K562 (cell line): ENCODE measurements around the gene GGA3. TPM values are rescaled to one million over a fixed set of nuclear protein-coding genes. Genes with fewer than 3 reads are reported as not detected.

Experiments used
- ATAC-seq: fragments of 200-7000 bp; cut with Tn5 transposase; 3 replicates; pipeline ENCODE4 v1.9.1; 2020; ENCODE audit warnings: moderate library complexity
- BruUV-seq: library from RNA; stranded (reverse); fragments of 400-500 nt; replicated peaks from 2 replicates; lab custom pipeline; 2021; lab: Mats Ljungman, UMichigan
- CTCF ChIA-PET: fragments of 300-600 bp; formaldehyde crosslinking; extraction: SDS; loops from one replicate; lab custom pipeline; 2021; ENCODE audit warnings: low intra/inter-chr PET ratio; lab: Yijun Ruan, JAX
- POLR2A ChIA-PET: fragments of 300-600, 350-650 bp; sonication (Branson Sonifier 250); formaldehyde crosslinking; extraction: SDS; loops from one replicate; lab custom pipeline; 2021; ENCODE audit warnings: antibody characterized with exemption, inconsistent platforms; lab: Yijun Ruan, JAX
- DNase-seq, 4 experiments: peaks; one replicate each; pipeline versions ENCODE4 v3.0.0 to v3.0.0-alpha.2; 2011 to 2018; ENCODE audit warnings: low spot score in 3 of 4, mixed read lengths in 3 of 4; ENCODE audit errors: extremely low read depth in 1 of 4
- FAIRE-seq: peaks from 2 replicates; lab custom pipeline; 2011; peaks lifted over from hg19 to GRCh38; lab: Jason Lieb, UNC
- H2AFZ ChIP-seq: 2 replicates; pipeline ENCODE4 v1.6.0; 2011; ENCODE audit warnings: low read depth, low read length, control low read depth, inconsistent platforms
- H3K27ac ChIP-seq: fragments of 200-600 bp; 3 replicates; pipeline ENCODE4 v1.8.0; 2011; ENCODE audit warnings: low read depth, mild to moderate bottlenecking, control low read depth, inconsistent platforms, low read length, moderate library complexity, mixed read lengths; ENCODE audit errors: extremely low read depth
- H3K27me3 ChIP-seq, 2 experiments: fragments of 300-600 bp in 1 of 2; 2 replicates in 1 of 2; 3 replicates in 1 of 2; pipeline versions ENCODE4 v1.6.0 to v1.8.0; 2011; ENCODE audit warnings: inconsistent platforms in 2 of 2, low read length in 2 of 2, mild to moderate bottlenecking in 1 of 2, mixed read lengths in 1 of 2, moderate library complexity in 1 of 2; ENCODE audit not compliant: control insufficient read depth in 2 of 2, insufficient read depth in 2 of 2
- H3K36me3 ChIP-seq: fragments of 300-600 bp; 3 replicates; pipeline ENCODE4 v1.8.0; 2011; ENCODE audit warnings: mild to moderate bottlenecking, low read length, inconsistent platforms; ENCODE audit not compliant: control insufficient read depth, insufficient read depth
- H3K4me1 ChIP-seq, 2 experiments: fragments of 200-600 bp in 1 of 2; replicated peaks in 1 of 2; 2 replicates in 1 of 2; 3 replicates in 1 of 2; pipeline versions ENCODE4 v1.5.1 to v1.8.0; 2011; ENCODE audit warnings: inconsistent platforms in 2 of 2, low read length in 2 of 2, mild to moderate bottlenecking in 1 of 2, mixed read lengths in 1 of 2, moderate library complexity in 1 of 2; ENCODE audit not compliant: control insufficient read depth in 2 of 2, insufficient read depth in 2 of 2
- H3K4me2 ChIP-seq: 2 replicates; pipeline ENCODE4 v1.6.1; 2011; ENCODE audit warnings: low read length, control low read depth, inconsistent platforms, mixed read lengths; ENCODE audit not compliant: insufficient read depth
- H3K4me3 ChIP-seq: fragments of 200-600 bp; sonication (generic), shearing (Covaris generic); 2 replicates; pipeline ENCODE4 v1.5.1; 2016; ENCODE audit warnings: control low read depth, inconsistent platforms
- H3K79me2 ChIP-seq: fragments of 200-600 bp; 3 replicates; pipeline ENCODE4 v1.8.0; 2011; ENCODE audit warnings: low read length, inconsistent platforms; ENCODE audit not compliant: control insufficient read depth, insufficient read depth
- H3K9ac ChIP-seq, 2 experiments: 2 replicates each; pipeline versions ENCODE4 v1.6.0 to v1.6.1; 2011; ENCODE audit warnings: low read depth in 2 of 2, low read length in 2 of 2, control low read depth in 1 of 2, inconsistent platforms in 1 of 2, mild to moderate bottlenecking in 1 of 2, mixed read lengths in 1 of 2; ENCODE audit not compliant: insufficient read depth in 1 of 2
- H3K9me1 ChIP-seq: one replicate; pipeline ENCODE4 v1.6.0; 2011; ENCODE audit warnings: inconsistent platforms, mild to moderate bottlenecking, low read length, moderate library complexity; ENCODE audit not compliant: control insufficient read depth, insufficient read depth
- H3K9me3 ChIP-seq: replicated peaks from 2 replicates; pipeline ENCODE4 v1.5.1; 2011; ENCODE audit warnings: low read depth, low read length, inconsistent platforms; ENCODE audit not compliant: control insufficient read depth, insufficient read depth
- H4K20me1 ChIP-seq: replicated peaks from 2 replicates; pipeline ENCODE4 v1.6.1; 2011; ENCODE audit warnings: low read length, inconsistent platforms, mixed read lengths; ENCODE audit not compliant: control insufficient read depth, insufficient read depth
- E2F3 ChIP-seq: fragments of 250-450 bp; sonication (Bioruptor Pico); IDR thresholded peaks from 2 replicates; pipeline ENCODE4 v1.4.0; 2020; ENCODE audit warnings: mild to moderate bottlenecking
- ETV1 ChIP-seq: fragments of 450-650 bp; conservative IDR thresholded peaks from 2 replicates; pipeline ENCODE4 v1.6.1; 2016; ENCODE audit warnings: missing genetic modification characterization, control low read depth, low read depth, missing compliant biosample characterization
- PML ChIP-seq: IDR thresholded peaks from 2 replicates; pipeline ENCODE4 v1.6.1; 2012; ENCODE audit warnings: low read length, inconsistent platforms
- RBM25 ChIP-seq: fragments of 200-400 bp; formaldehyde crosslinking; IDR thresholded peaks from 2 replicates; pipeline ENCODE4 v1.6.1; 2018; ENCODE audit warnings: low read length, low read depth, moderate library complexity; ENCODE audit not compliant: severe bottlenecking
- RUNX1 ChIP-seq: sonication (generic); IDR thresholded peaks from 2 replicates; pipeline ENCODE4 v1.6.1; 2016; ENCODE audit warnings: antibody characterized with exemption, low read depth
- ZFP30 ChIP-seq: fragments of 250-450 bp; sonication (Bioruptor Pico); IDR thresholded peaks from 2 replicates; pipeline ENCODE4 v1.8.0; 2022; ENCODE audit warnings: moderate library complexity, mild to moderate bottlenecking, inconsistent platforms, borderline replicate concordance
- ZNF263 ChIP-seq: sonication (generic); formaldehyde crosslinking; IDR thresholded peaks from 2 replicates; pipeline ENCODE4 v1.8.0; 2022; ENCODE audit warnings: mild to moderate bottlenecking, missing genetic modification reagents, borderline replicate concordance
- whole genome bisulfite sequencing: fragments of 100-300 bp; shearing (Covaris generic); methylation state at CpG from one replicate; pipeline ENCODE4 v1.1.6; 2016; ENCODE audit warnings: low coverage, mixed read lengths; ENCODE audit not compliant: insufficient coverage; ENCODE audit errors: missing lambda C conversion rate; 5-methylcytosine and 5-hydroxymethylcytosine counted together
- in situ Hi-C: fragments of 300-500 bp; cut with MboI; formaldehyde crosslinking; loops from 4 replicates; pipeline ENCODE4 v1.15.0; 2018; ENCODE audit warnings: inconsistent platforms, mixed read lengths
- intact Hi-C: fragments of 100-400 bp; cut with micrococcal nuclease; formaldehyde crosslinking; loops from 2 replicates; pipeline ENCODE4 v1.14.2; 2022
- polyA plus RNA-seq, 8 experiments: library from polyadenylated mRNA; depleted of rRNA in 4 of 8; stranded (reverse) in 5 of 8; unstranded in 3 of 8; fragments of >200 nt; fragmentation: Nextera tagmentation in 2 of 8; fragmentation: Illumina TruSeq in 1 of 8; extraction: Ambion mirVana in 2 of 8; extraction: Trizol in 1 of 8; gene quantifications; 2 replicates each; pipeline versions ENCODE4 v1.2.1 to v1.2.3, GENCODE V29; 2011 to 2014; ENCODE audit warnings: inconsistent platforms in 1 of 8, missing spikeins in 1 of 8
- total RNA-seq, 7 experiments: library from RNA; depleted of rRNA in 6 of 7; stranded (reverse); fragments of >200 nt in 6 of 7; fragmentation: Illumina TruSeq in 2 of 7; extraction: Trizol in 2 of 7; gene quantifications; 2 replicates each; pipeline versions ENCODE4 v1.2.1 to v1.2.3, GENCODE V29; 2011 to 2021; ENCODE audit warnings: low replicate concordance in 1 of 7
- TF ChIP-seq, protein P1 (sequence below): sonication (generic); formaldehyde crosslinking; IDR thresholded peaks from 2 replicates; pipeline ENCODE4 v1.8.0; 2023; ENCODE audit warnings: missing genetic modification reagents, mild to moderate bottlenecking, borderline replicate concordance

The GGA3 gene
- total and polyA plus RNA-seq, 9 of the 15 experiments (the other 6 are each of a cell fraction or from before 2014, with no cell fraction given): 5.7 to 64.9 (median 25.4) TPM

DNA sequence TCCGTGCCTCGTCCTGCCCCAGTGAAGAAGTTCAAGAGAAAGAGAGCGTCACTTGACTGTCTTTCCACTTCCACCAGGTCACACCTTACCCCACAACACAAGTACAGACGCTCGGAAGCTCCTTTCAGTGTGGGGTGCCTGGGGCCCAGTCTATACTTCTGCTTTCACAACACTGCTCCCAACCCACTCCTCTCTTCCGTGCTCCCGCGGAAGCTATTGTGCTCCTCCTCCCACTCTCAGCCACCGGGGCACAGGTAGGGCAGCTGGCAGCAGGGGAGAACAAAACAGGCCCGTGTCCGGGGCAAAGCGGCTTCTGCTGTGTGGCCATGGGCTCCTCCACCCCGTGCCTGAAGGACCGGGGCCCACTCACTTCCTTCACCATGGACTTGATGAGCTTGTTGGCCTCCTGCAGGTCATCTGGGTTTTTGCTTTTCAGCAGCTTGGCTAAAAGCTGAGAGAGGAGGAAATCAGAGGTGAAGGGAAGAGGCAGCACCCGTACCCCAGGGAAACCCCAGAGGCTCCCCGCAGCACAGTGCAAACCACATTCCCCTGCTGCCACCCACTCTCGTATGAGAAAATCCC, 18.9 kb downstream of the GGA3 start:
- Histone ChIP-seq H3K9ac (no peak overlapping the region), H3K27me3 (no peaks in the 10 kb centered on the region), H3K36me3 (peaks cover 93% of the 10 kb centered on the region), H3K4me1 (peaks cover 19 to 46% of the 10 kb centered on the region in 2 experiments), H3K9me3 (no peaks in the 10 kb centered on the region), H4K20me1 (peaks cover 27% of the 10 kb centered on the region), H3K27ac (no peak overlapping the region), H2AFZ (no peak overlapping the region), H3K9me1 (no peaks in the 10 kb centered on the region), H3K4me2 (no peak overlapping the region), H3K4me3 (no peak overlapping the region), H3K79me2 (peaks cover 6% of the 10 kb centered on the region; the same call in 1 of the 3 replicates)
- ChIA-PET CTCF (interaction anchor here (3.1 kb wide), 1 partner anchor 170 kb away, joined by 20 read pairs; no protein-coding TSS in a partner anchor), POLR2A (interaction anchor here (0.6 to 4.0 kb wide), 5 partner anchors 8 to 301 kb away, joined by 3 to 21 read pairs (median 3); partner anchors contain the start of genes GGA3 and MRPS7)
- TF ChIP-seq, protein P1, sequence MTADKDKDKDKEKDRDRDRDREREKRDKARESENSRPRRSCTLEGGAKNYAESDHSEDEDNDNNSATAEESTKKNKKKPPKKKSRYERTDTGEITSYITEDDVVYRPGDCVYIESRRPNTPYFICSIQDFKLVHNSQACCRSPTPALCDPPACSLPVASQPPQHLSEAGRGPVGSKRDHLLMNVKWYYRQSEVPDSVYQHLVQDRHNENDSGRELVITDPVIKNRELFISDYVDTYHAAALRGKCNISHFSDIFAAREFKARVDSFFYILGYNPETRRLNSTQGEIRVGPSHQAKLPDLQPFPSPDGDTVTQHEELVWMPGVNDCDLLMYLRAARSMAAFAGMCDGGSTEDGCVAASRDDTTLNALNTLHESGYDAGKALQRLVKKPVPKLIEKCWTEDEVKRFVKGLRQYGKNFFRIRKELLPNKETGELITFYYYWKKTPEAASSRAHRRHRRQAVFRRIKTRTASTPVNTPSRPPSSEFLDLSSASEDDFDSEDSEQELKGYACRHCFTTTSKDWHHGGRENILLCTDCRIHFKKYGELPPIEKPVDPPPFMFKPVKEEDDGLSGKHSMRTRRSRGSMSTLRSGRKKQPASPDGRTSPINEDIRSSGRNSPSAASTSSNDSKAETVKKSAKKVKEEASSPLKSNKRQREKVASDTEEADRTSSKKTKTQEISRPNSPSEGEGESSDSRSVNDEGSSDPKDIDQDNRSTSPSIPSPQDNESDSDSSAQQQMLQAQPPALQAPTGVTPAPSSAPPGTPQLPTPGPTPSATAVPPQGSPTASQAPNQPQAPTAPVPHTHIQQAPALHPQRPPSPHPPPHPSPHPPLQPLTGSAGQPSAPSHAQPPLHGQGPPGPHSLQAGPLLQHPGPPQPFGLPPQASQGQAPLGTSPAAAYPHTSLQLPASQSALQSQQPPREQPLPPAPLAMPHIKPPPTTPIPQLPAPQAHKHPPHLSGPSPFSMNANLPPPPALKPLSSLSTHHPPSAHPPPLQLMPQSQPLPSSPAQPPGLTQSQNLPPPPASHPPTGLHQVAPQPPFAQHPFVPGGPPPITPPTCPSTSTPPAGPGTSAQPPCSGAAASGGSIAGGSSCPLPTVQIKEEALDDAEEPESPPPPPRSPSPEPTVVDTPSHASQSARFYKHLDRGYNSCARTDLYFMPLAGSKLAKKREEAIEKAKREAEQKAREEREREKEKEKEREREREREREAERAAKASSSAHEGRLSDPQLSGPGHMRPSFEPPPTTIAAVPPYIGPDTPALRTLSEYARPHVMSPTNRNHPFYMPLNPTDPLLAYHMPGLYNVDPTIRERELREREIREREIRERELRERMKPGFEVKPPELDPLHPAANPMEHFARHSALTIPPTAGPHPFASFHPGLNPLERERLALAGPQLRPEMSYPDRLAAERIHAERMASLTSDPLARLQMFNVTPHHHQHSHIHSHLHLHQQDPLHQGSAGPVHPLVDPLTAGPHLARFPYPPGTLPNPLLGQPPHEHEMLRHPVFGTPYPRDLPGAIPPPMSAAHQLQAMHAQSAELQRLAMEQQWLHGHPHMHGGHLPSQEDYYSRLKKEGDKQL (CRISPR knock-in tag): no peak
- TF ChIP-seq RUNX1: no peak
- TF ChIP-seq ZNF263 (CRISPR knock-in tag): peak; percentile 79
- no peak for TF ChIP-seq ZFP30 (CRISPR knock-in tag)
- TF ChIP-seq PML: no peak
- no peak for TF ChIP-seq E2F3 (CRISPR knock-in tag)
- TF ChIP-seq RBM25: no peak
- no peak for TF ChIP-seq ETV1 (tag)
- ATAC-seq (no peak), DNase-seq (no peak), FAIRE-seq (no peak)
- BruUV-seq: no TSS peak
- in situ Hi-C loops: no loop called here
- intact Hi-C loops: no loop called here
- WGBS: 94% methylated on average over 17 of the region's 17 CpGs
